ENCODE measurements around the gene ZBTB20. TPM values are rescaled to one million over a fixed set of nuclear protein-coding genes. Genes with fewer than 3 reads are reported as not detected.

The ZBTB20 gene
- total and polyA plus RNA-seq, 2 of the 4 experiments (the other 2 are of a cell fraction), result 0.75 to 14.7 TPM

DNA sequence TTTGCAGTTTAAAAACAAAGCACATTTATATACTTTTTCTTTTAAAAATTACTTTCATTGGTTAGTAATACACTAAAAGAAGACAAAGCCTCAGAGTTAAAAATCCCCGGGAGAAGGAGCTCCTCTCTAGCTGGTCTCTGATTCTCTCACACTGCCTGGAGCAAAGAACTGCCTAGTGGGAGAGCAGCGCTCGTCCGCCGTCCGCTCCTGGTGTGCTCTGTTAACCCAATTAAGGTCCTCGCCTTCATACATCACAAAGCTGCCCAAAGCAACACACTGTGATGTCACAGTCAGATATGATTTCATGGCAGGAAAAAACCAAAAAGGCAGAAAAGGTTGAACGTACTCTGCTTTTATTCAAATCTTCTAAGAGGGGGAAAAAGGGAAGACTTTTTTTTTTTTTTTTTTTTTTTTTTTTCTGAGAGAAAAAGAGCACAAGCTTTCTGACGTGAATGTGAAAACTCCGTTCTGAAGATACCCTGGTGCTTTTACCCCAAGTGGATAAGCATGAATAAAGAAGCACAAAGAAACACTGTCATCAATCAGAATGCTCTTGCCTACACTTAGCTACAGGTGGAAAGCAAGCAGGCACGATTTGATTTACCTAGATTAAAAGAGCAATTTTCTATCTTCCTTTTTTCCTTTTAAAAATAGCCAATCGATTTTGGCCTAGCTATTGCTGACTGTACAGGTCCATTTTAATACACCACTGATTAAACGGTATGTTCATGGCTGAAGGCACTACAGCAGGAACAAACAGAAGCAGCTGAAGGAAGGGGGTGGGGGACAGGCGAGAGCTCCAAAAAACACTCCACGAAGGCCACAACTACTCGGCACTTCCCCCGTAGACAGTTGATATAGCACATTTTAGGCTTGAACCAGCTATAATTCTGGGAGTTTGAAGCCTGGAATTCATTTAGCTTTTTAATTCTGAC lies 738.1 kb downstream of the ZBTB20 start:
- H4K5ac ChIP-seq (ENCODE audit: low read depth, low read length), result no peak overlapping the region
- H2BK120ac ChIP-seq (ENCODE audit: low read depth, low read length), result no peak overlapping the region
- H3K79me1 ChIP-seq (ENCODE audit: low read depth in 1 of 2, low read length in 2 of 2), result peaks cover 7 to 27% of the 10 kb centered on the region in 2 experiments
- no peak overlapping the region for H3K4me2 ChIP-seq (ENCODE audit: low read depth, low read length)
- no peak overlapping the region for H3K27ac ChIP-seq (ENCODE audit: insufficient read depth, low read length)
- no peak overlapping the region for H2BK20ac ChIP-seq (ENCODE audit: low read depth, low read length)
- TF ChIP-seq MAZ (IDR thresholded peaks at IDR 0.05; ENCODE audit: borderline replicate concordance, low read depth, low read length) (no peak), NFE2L2 (IDR thresholded peaks at IDR 0.05; ENCODE audit: low read depth, low read length) (no peak), MXI1 (IDR thresholded peaks at IDR 0.05; ENCODE audit: borderline replicate concordance, low read depth, low read length) (no peak)
- H3K9ac ChIP-seq (ENCODE audit: low read depth, low read length), result no peak overlapping the region
- H3K18ac ChIP-seq (ENCODE audit: low read depth, low read length), result no peak overlapping the region
- dilution Hi-C loops (cut with HindIII; ENCODE audit: low sequenced_read_pairs, unreplicated experiment), result no loop called here
- no TSS peak for BruUV-seq (replicated peaks)
- H2AK9ac ChIP-seq (replicated peaks; ENCODE audit: low read depth, low read length, poor library complexity), result no peak overlapping the region
- no peak overlapping the region for H2AFZ ChIP-seq (replicated peaks; ENCODE audit: low read length, poor library complexity)
- H3K36me3 ChIP-seq (ENCODE audit: control insufficient read depth, insufficient read depth, low read length), result no peaks in the 10 kb centered on the region
- no peak overlapping the region for H3K56ac ChIP-seq (ENCODE audit: extremely low read depth, insufficient read depth, low read length)
- POLR2A ChIA-PET (ENCODE audit: unreplicated experiment), result no interaction called here
- no peak overlapping the region for H4K8ac ChIP-seq (ENCODE audit: low read depth in 2 of 2, low read length in 2 of 2)
- no peak overlapping the region for H4K91ac ChIP-seq (ENCODE audit: insufficient read depth, low read depth, low read length)
- in situ Hi-C loops (cut with MboI; ENCODE audit: low sequenced_read_pairs), result no loop called here
- WGBS, 2 experiments (ENCODE audit: extremely low coverage in 2 of 2, insufficient read length in 1 of 2), result 75% methylated on average over 4 of the region's 17 CpGs; no CpG with 5 or more reads in 1 of the 2 experiments
- no peaks in the 10 kb centered on the region for H4K20me1 ChIP-seq (ENCODE audit: insufficient read depth, low read length)
- CTCF ChIA-PET, result interaction anchor here (0.5 to 1.0 kb wide), 3 partner anchors 8 to 685 kb away, joined by 3 to 7 read pairs (median 3); no protein-coding TSS in a partner anchor
- no peak overlapping the region for H2AK5ac ChIP-seq (ENCODE audit: low read depth, low read length)
- no peaks in the 10 kb centered on the region for H3K27me3 ChIP-seq (ENCODE audit: control insufficient read depth, insufficient read depth, low read length)
- no peak overlapping the region for H2BK5ac ChIP-seq (ENCODE audit: low read depth, low read length, poor library complexity, severe bottlenecking)
- H3K9me3 ChIP-seq (ENCODE audit: control insufficient read depth, insufficient read depth, low read length), result no peaks in the 10 kb centered on the region
- ATAC-seq (ENCODE audit: low read depth) (no peak), DNase-seq (no peak)
- no peak overlapping the region for H3K14ac ChIP-seq (replicated peaks; ENCODE audit: low read depth, low read length)
- H2BK15ac ChIP-seq (ENCODE audit: low read depth, low read length), result no peak overlapping the region
- H3K9me1 ChIP-seq (ENCODE audit: insufficient read depth, low read length), result peaks cover 14% of the 10 kb centered on the region; the same call in 1 of the 2 replicates
- H3K23ac ChIP-seq (ENCODE audit: low read depth, low read length), result no peak overlapping the region
- peaks cover 19% of the 10 kb centered on the region for H3K4me1 ChIP-seq (ENCODE audit: control insufficient read depth, insufficient read depth, low read length)
- intact Hi-C loops (cut with micrococcal nuclease), result no loop called here
- H3K4me3 ChIP-seq (ENCODE audit: insufficient read depth, low read depth, low read length), result no peak overlapping the region
- no peak overlapping the region for H3K4ac ChIP-seq (ENCODE audit: low read depth, low read length)

All from IMR-90 (cell line).